ENCODE data around the gene CPNE1. TPM values are rescaled to one million over a fixed set of nuclear protein-coding genes. Genes with fewer than 3 reads are reported as not detected.

The CPNE1 gene
- total RNA-seq, 3 donors from 2014 or later, result 41.1 to 135 (median 117) TPM

GRCh38 chr20:35635652-35636051, 29.0 kb downstream of the CPNE1 start:
- Histone ChIP-seq H3K4me3 (no peak overlapping the region), H3K27ac (no peak overlapping the region), H3K9me3 (no peaks in the 10 kb centered on the region), H3K36me3 (no peaks in the 10 kb centered on the region), H3K27me3 (no peaks in the 10 kb centered on the region), H3K4me1 (no peaks in the 10 kb centered on the region)
- no peak for TF ChIP-seq POLR2A (IDR thresholded peaks at IDR 0.05)
- TF ChIP-seq POLR2AphosphoS5 (IDR thresholded peaks at IDR 0.05), result no peak
- no peak for TF ChIP-seq CTCF (IDR thresholded peaks at IDR 0.05)
- no peak for DNase-seq (ENCODE audit: low spot score in 2 of 2)
- intact Hi-C loops (cut with DNase I; ENCODE audit: low total_unique reads), result no loop called here

GRCh38 chr20:35632539-35633115, 32.1 kb downstream of the CPNE1 start:
- no peaks in the 10 kb centered on the region for H3K36me3 ChIP-seq
- no peaks in the 10 kb centered on the region for H3K27me3 ChIP-seq
- DNase-seq (ENCODE audit: low spot score in 2 of 2), result no peak
- no peak overlapping the region for H3K27ac ChIP-seq
- no peak for TF ChIP-seq POLR2AphosphoS5 (IDR thresholded peaks at IDR 0.05)
- no peak for TF ChIP-seq POLR2A (IDR thresholded peaks at IDR 0.05)
- H3K9me3 ChIP-seq, result no peaks in the 10 kb centered on the region
- intact Hi-C loops (cut with DNase I; ENCODE audit: low total_unique reads), result no loop called here
- H3K4me1 ChIP-seq, result no peaks in the 10 kb centered on the region
- no peak overlapping the region for H3K4me3 ChIP-seq

GRCh38 chr20:35630636-35631035, 34.1 kb downstream of the CPNE1 start:
- Histone ChIP-seq H3K27me3 (no peaks in the 10 kb centered on the region), H3K9me3 (no peaks in the 10 kb centered on the region), H3K4me3 (no peak overlapping the region), H3K36me3 (peaks cover 6% of the 10 kb centered on the region), H3K27ac (no peak overlapping the region), H3K4me1 (no peaks in the 10 kb centered on the region)
- no peak for TF ChIP-seq CTCF (IDR thresholded peaks at IDR 0.05)
- no peak for TF ChIP-seq POLR2AphosphoS5 (IDR thresholded peaks at IDR 0.05)
- TF ChIP-seq POLR2A (IDR thresholded peaks at IDR 0.05), result no peak
- intact Hi-C loops (cut with DNase I; ENCODE audit: low total_unique reads), result no loop called here
- no peak for DNase-seq (ENCODE audit: low spot score in 2 of 2)

GRCh38 chr20:35629427-35630145, 35.1 kb downstream of the CPNE1 start:
- Histone ChIP-seq H3K9me3 (no peaks in the 10 kb centered on the region), H3K36me3 (peaks cover 9% of the 10 kb centered on the region), H3K4me1 (no peaks in the 10 kb centered on the region), H3K4me3 (no peak overlapping the region), H3K27ac (no peak overlapping the region), H3K27me3 (no peaks in the 10 kb centered on the region)
- intact Hi-C loops (cut with DNase I; ENCODE audit: low total_unique reads), result no loop called here
- no peak for DNase-seq (ENCODE audit: low spot score in 2 of 2)
- TF ChIP-seq POLR2A (IDR thresholded peaks at IDR 0.05) (no peak), CTCF (IDR thresholded peaks at IDR 0.05) (no peak), POLR2AphosphoS5 (IDR thresholded peaks at IDR 0.05) (no peak)

GRCh38 chr20:35627121-35627520, 37.6 kb downstream of the CPNE1 start:
- Histone ChIP-seq H3K36me3 (peaks cover 9% of the 10 kb centered on the region), H3K9me3 (no peaks in the 10 kb centered on the region), H3K27ac (no peak overlapping the region), H3K27me3 (no peaks in the 10 kb centered on the region), H3K4me1 (no peaks in the 10 kb centered on the region), H3K4me3 (no peak overlapping the region)
- peak in 1 of 2 donors; percentile 10 for DNase-seq (ENCODE audit: low spot score in 2 of 2)
- no peak for TF ChIP-seq POLR2AphosphoS5 (IDR thresholded peaks at IDR 0.05)
- no peak for TF ChIP-seq CTCF (IDR thresholded peaks at IDR 0.05)
- TF ChIP-seq POLR2A (IDR thresholded peaks at IDR 0.05), result no peak
- intact Hi-C loops (cut with DNase I; ENCODE audit: low total_unique reads), result no loop called here
